Measurements from ENCODE around the gene SYNJ1.
A peak's percentile ranks its signal among the peaks of the same experiment; 100 is the strongest.

Gene SYNJ1

GRCh38 chr21:32698971-32699693, 28.7 kb downstream of the SYNJ1 start:
- no peak for TF ChIP-seq CTCF (IDR thresholded peaks at IDR 0.05)

GRCh38 chr21:32698286-32698685, 29.5 kb downstream of the SYNJ1 start:
- no peak for TF ChIP-seq CTCF (IDR thresholded peaks at IDR 0.05)

GRCh38 chr21:32693581-32693980, 34.2 kb downstream of the SYNJ1 start:
- TF ChIP-seq CTCF (IDR thresholded peaks at IDR 0.05): no peak

GRCh38 chr21:32690085-32690484, 37.7 kb downstream of the SYNJ1 start:
- TF ChIP-seq CTCF (IDR thresholded peaks at IDR 0.05): no peak

- 0 out of 2 replicates have a peak, but pooled peaks have one; percentile 19 for TF ChIP-seq CTCF (IDR thresholded peaks at IDR 0.05)
Observed at GRCh38 chr21:32687643-32688345, 40.0 kb downstream of the SYNJ1 start.

- no peak for TF ChIP-seq CTCF (IDR thresholded peaks at IDR 0.05)
Observed at GRCh38 chr21:32682696-32683474, 44.9 kb downstream of the SYNJ1 start.

- no peak for TF ChIP-seq CTCF (IDR thresholded peaks at IDR 0.05)
Observed at GRCh38 chr21:32674731-32675130, 53.1 kb downstream of the SYNJ1 start.
